Naive thymus-derived CD4-positive, alpha-beta T cell (primary cell): ENCODE data around the gene ADAR. TPM values are rescaled to one million over a fixed set of nuclear protein-coding genes. Genes with fewer than 3 reads are reported as not detected.

Experiments used
- ATAC-seq: fragments of 150-1000 bp; cut with Tn5 transposase; 2 replicates; pipeline ENCODE4 v1.10.0; 2021; ENCODE audit warnings: mild to moderate bottlenecking, moderate library complexity
- CTCF ChIA-PET: fragments of 350-600 bp; sonication (Branson Sonifier 250); formaldehyde crosslinking; loops from one replicate; lab custom pipeline; 2021; ENCODE audit warnings: antibody characterized with exemption; lab: Charles Lee
- POLR2A ChIA-PET: fragments of 350-600 bp; sonication (Branson Sonifier 250); formaldehyde crosslinking; loops from one replicate; lab custom pipeline; 2021; ENCODE audit warnings: antibody characterized with exemption, inconsistent platforms; lab: Charles Lee
- DNase-seq, 9 donors: peaks; one replicate each; pipeline versions ENCODE4 v3.0.0 to v3.0.0-alpha.2; 2020 to 2022; ENCODE audit warnings: mixed read lengths in 1 of 9
- H3K27ac ChIP-seq: one replicate; pipeline ENCODE4 v1.7.0; 2013; ENCODE audit warnings: mild to moderate bottlenecking, low read depth, low read length, moderate library complexity
- H3K27me3 ChIP-seq, 2 donors: one replicate each; pipeline ENCODE4 v1.7.0; 2013; ENCODE audit warnings: low read length in 2 of 2, mild to moderate bottlenecking in 2 of 2, moderate library complexity in 2 of 2; ENCODE audit not compliant: control insufficient read depth in 2 of 2, insufficient read depth in 2 of 2
- H3K36me3 ChIP-seq, 3 experiments: 1 replicate in 2 of 3; 2 replicates in 1 of 3; pipeline ENCODE4 v1.7.0; 2013; ENCODE audit warnings: low read length in 3 of 3, mild to moderate bottlenecking in 3 of 3, moderate library complexity in 1 of 3; ENCODE audit not compliant: insufficient read depth in 3 of 3, control insufficient read depth in 2 of 3
- H3K4me1 ChIP-seq, 2 donors: one replicate each; pipeline ENCODE4 v1.7.0; 2013; ENCODE audit warnings: low read length in 2 of 2, mild to moderate bottlenecking in 2 of 2, moderate library complexity in 1 of 2; ENCODE audit not compliant: control insufficient read depth in 2 of 2, insufficient read depth in 2 of 2
- H3K4me3 ChIP-seq: 2 replicates; pipeline ENCODE4 v1.7.0; 2013; ENCODE audit warnings: mild to moderate bottlenecking, low read length
- H3K9me3 ChIP-seq, 3 experiments: 1 replicate in 2 of 3; 2 replicates in 1 of 3; pipeline ENCODE4 v1.7.0; 2013; ENCODE audit warnings: low read length in 3 of 3; ENCODE audit not compliant: control insufficient read depth in 2 of 3
- H3K27ac Mint-ChIP-seq, 9 donors: one replicate each; pipeline ENCODE4 v1.8.0; 2020 to 2022; ENCODE audit warnings: mixed read lengths in 9 of 9, mild to moderate bottlenecking in 8 of 9, moderate library complexity in 5 of 9, inconsistent platforms in 2 of 9
- H3K27me3 Mint-ChIP-seq, 5 donors: one replicate each; pipeline ENCODE4 v1.8.0; 2021 to 2022; ENCODE audit warnings: mixed read lengths in 5 of 5, mild to moderate bottlenecking in 1 of 5
- H3K36me3 Mint-ChIP-seq, 5 donors: one replicate each; pipeline ENCODE4 v1.8.0; 2020 to 2022; ENCODE audit warnings: mixed read lengths in 5 of 5, mild to moderate bottlenecking in 3 of 5, inconsistent platforms in 1 of 5
- H3K4me1 Mint-ChIP-seq, 7 donors: one replicate each; pipeline ENCODE4 v1.8.0; 2020 to 2022; ENCODE audit warnings: mixed read lengths in 7 of 7, mild to moderate bottlenecking in 3 of 7, inconsistent platforms in 1 of 7
- H3K4me3 Mint-ChIP-seq, 10 donors: one replicate each; pipeline ENCODE4 v1.8.0; 2020 to 2022; ENCODE audit warnings: mild to moderate bottlenecking in 10 of 10, mixed read lengths in 10 of 10, moderate library complexity in 6 of 10, inconsistent platforms in 2 of 10
- H3K9me3 Mint-ChIP-seq, 11 donors: one replicate each; pipeline ENCODE4 v1.8.0; 2020 to 2022; ENCODE audit warnings: mixed read lengths in 11 of 11, mild to moderate bottlenecking in 4 of 11, inconsistent platforms in 1 of 11, moderate library complexity in 1 of 11
- intact Hi-C, 2 donors: fragments of 100-400 bp; cut with micrococcal nuclease; formaldehyde crosslinking; loops; one replicate each; pipeline ENCODE4 v1.15.1; 2023
- polyA plus RNA-seq, 2 donors: library from polyadenylated mRNA; unstranded; fragments of 300-500 nt; fragmentation: Illumina TruSeq; gene quantifications; one replicate each; pipeline ENCODE4 v1.2.3, GENCODE V29; 2021
- total RNA-seq, 6 experiments: library from RNA in 5 of 6; stranded (reverse) in 5 of 6; gene quantifications; 1 replicate in 5 of 6; 2 replicates in 1 of 6; pipeline ENCODE4 v1.2.3 and lab custom pipeline; 2021 to 2026

The ADAR gene
- total and polyA plus RNA-seq, 7 experiments from 2014 or later = 101 to 408 (median 220) TPM

DNA sequence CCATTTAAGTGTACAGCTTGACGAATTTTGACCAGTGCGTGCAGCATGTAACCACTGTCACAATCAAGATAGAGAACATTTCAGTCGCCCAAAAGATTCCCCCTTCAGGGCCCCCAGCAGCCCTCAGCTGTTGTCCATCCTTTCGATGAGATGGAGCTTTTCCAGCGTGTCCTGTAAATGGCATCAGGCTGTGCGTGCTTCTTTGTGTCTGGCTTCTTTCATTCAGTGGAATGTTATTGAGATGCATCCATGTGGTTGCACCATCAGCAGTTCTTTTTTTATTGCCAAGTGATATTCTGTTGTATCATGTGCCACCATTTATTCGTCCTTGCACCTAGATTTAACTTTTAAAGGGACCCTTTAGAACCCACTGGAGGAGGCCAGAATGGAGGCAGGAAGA, 71.4 kb downstream of the ADAR start:
- no peak overlapping the region for H3K4me3 Mint-ChIP-seq
- intact Hi-C loops = no loop called here
- Histone ChIP-seq H3K36me3 (no peaks in the 10 kb centered on the region), H3K27ac (no peak overlapping the region), H3K4me3 (no peak overlapping the region), H3K4me1 (no peaks in the 10 kb centered on the region), H3K9me3 (no peaks in the 10 kb centered on the region), H3K27me3 (no peaks in the 10 kb centered on the region)
- H3K27me3 Mint-ChIP-seq = peaks cover 0 to 33% (median 4%) of the 10 kb centered on the region in 5 donors
- CTCF ChIA-PET = no interaction called here
- no peak for DNase-seq
- POLR2A ChIA-PET = interaction anchor here (0.5 kb wide), 1 partner anchor 143 kb away, joined by 5 read pairs; no protein-coding TSS in a partner anchor
- ATAC-seq = no peak
- H3K9me3 Mint-ChIP-seq = peaks cover 0 to 5% (median 0%) of the 10 kb centered on the region in 11 donors
- no peaks in the 10 kb centered on the region for H3K4me1 Mint-ChIP-seq
- H3K27ac Mint-ChIP-seq = no peak overlapping the region
- H3K36me3 Mint-ChIP-seq = no peaks in the 10 kb centered on the region

DNA sequence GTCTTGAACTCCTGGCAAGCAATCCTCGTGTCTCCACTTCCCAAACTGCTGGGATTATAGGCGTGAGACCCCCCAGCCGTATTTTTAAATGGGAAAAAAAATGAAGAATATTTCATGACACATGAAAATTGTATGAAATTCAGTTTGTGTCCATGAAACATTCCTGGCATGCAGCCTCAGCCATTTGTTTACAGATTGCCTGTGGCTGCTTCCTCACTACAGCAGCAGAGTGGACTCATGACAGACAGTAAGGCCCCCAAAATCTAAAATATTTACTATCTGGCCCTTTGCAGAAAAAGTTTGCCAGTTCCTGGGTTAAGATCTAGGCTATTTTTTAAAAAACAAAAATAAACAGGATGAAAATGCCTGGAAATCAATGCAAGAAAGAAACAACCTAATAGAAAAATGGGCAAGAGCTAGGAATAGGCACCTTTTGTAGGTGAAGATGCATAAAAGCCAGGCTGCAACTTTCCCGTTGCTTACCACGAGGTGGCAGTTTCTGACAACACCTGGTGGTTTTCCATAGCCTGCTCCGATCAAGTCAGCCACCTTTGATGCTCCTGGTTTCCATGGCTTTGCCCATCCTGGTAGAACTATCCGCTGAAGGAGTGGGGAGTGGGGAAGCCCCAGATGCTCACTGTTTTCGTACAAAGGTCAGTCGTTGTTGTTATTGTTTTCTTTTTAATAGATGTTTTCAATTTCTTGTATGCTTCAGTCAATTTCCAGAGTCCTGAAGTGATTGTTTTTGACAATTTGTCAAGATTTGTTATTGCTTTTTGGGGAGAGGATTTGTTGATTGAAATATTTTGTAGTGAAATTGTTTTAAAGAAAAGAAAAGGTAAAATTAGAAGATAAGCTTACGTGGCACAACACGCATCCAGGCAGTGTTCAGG, 73.8 kb downstream of the ADAR start:
- Mint-ChIP-seq H3K9me3 (peaks cover 0 to 5% (median 0%) of the 10 kb centered on the region in 11 donors), H3K4me3 (no peak overlapping the region), H3K36me3 (no peaks in the 10 kb centered on the region), H3K4me1 (no peaks in the 10 kb centered on the region), H3K27ac (no peak overlapping the region), H3K27me3 (peaks cover 0 to 24% (median 4%) of the 10 kb centered on the region in 5 donors)
- H3K4me1 ChIP-seq = no peaks in the 10 kb centered on the region
- no peaks in the 10 kb centered on the region for H3K36me3 ChIP-seq
- ChIA-PET CTCF (no interaction called here), POLR2A (no interaction called here)
- no peak overlapping the region for H3K27ac ChIP-seq
- ATAC-seq (no peak), DNase-seq (no peak)
- H3K9me3 ChIP-seq = no peaks in the 10 kb centered on the region
- H3K4me3 ChIP-seq = no peak overlapping the region
- H3K27me3 ChIP-seq = no peaks in the 10 kb centered on the region
- intact Hi-C loops = no loop called here

Other genes starting within 250 kb of the ADAR start
- 10 to 100 TPM in 4 of 5 experiments, 1 to 10 TPM in 1; 5.2 to 91.6 (median 85.6) TPM for gene IL6R, start 202.8 kb downstream of the ADAR start, total RNA-seq
- gene IL6R, start 202.8 kb downstream of the ADAR start, polyA plus RNA-seq = 10 to 100 TPM; 55.1 to 66.3 TPM
- gene TDRD10, start 106.0 kb downstream of the ADAR start, total RNA-seq = under 1 TPM in 1 of 5 experiments, not detected in 4; 0.29 TPM
- not detected for gene TDRD10, start 106.0 kb downstream of the ADAR start, polyA plus RNA-seq
- gene SHE, start 105.8 kb downstream of the ADAR start, total RNA-seq = not detected
- under 1 TPM in 1 of 2 donors, not detected in 1; 0.04 TPM for gene SHE, start 105.8 kb downstream of the ADAR start, polyA plus RNA-seq
- gene UBE2Q1, start 49.5 kb downstream of the ADAR start, total RNA-seq = 100 to 1,000 TPM in 3 of 5 experiments, 10 to 100 TPM in 2; 63.2 to 117 (median 106) TPM
- gene UBE2Q1, start 49.5 kb downstream of the ADAR start, polyA plus RNA-seq = 10 to 100 TPM in 1 of 2 donors, 1 to 10 TPM in 1; 9.1 to 11.4 TPM
- not detected for gene CHRNB2, start 40.4 kb downstream of the ADAR start, total RNA-seq
- not detected for gene CHRNB2, start 40.4 kb downstream of the ADAR start, polyA plus RNA-seq